Prostate gland (tissue), 2 donors: ENCODE measurements around the gene RSPH1. TPM values are rescaled to one million over a fixed set of nuclear protein-coding genes. Genes with fewer than 3 reads are reported as not detected.

Source experiments
- DNase-seq: peaks from one replicate; pipeline ENCODE4 v3.0.0-alpha.2; 2019; ENCODE audit warnings: low spot score
- H3K27ac ChIP-seq, 2 donors: fragments of 200-600 bp; sonication (generic); 2 replicates each; pipeline ENCODE4 v1.5.1; 2017 to 2019
- H3K27me3 ChIP-seq: fragments of 200-600 bp; sonication (generic); replicated peaks from 2 replicates; pipeline ENCODE4 v1.5.1; 2019; ENCODE audit not compliant: insufficient read depth
- H3K36me3 ChIP-seq, 2 donors: fragments of 200-600 bp; sonication (generic); 1 replicate in 1 of 2; 2 replicates in 1 of 2; pipeline versions ENCODE4 v1.5.1 to v1.8.1; 2017 to 2019
- H3K4me1 ChIP-seq: fragments of 200-600 bp; sonication (generic); replicated peaks from 2 replicates; pipeline ENCODE4 v1.5.1; 2019
- H3K4me3 ChIP-seq, 2 donors: fragments of 200-600 bp; sonication (generic); 2 replicates each; pipeline ENCODE4 v1.5.1; 2017 to 2019
- H3K9me3 ChIP-seq: fragments of 200-600 bp; sonication (generic); 2 replicates; pipeline ENCODE4 v1.5.1; 2017
- POLR2A ChIP-seq: fragments of 450-650 bp; IDR thresholded peaks from one replicate; pipeline ENCODE4 v1.6.1; 2016; ENCODE audit warnings: antibody characterized with exemption, mild to moderate bottlenecking
- POLR2AphosphoS5 ChIP-seq: sonication (generic); formaldehyde crosslinking; IDR thresholded peaks from one replicate; pipeline ENCODE4 v1.6.1; 2017; ENCODE audit warnings: antibody characterized with exemption
- WGBS: methylation state at CpG from one replicate; pipeline ENCODE4 v1.1.5; 2018; 5-methylcytosine and 5-hydroxymethylcytosine counted together
- intact Hi-C: fragments of 100-400 bp; cut with DNase I; formaldehyde crosslinking; loops from one replicate; pipeline ENCODE4 v1.14.2; 2022
- total RNA-seq, 2 donors: library from RNA; depleted of rRNA; stranded (reverse); fragments of >200 nt; gene quantifications; one replicate each; pipeline ENCODE4 v1.1.0, GENCODE V29; 2016
- TF ChIP-seq, protein P1 (sequence below), 4 experiments: fragments of 200-600 bp in 2 of 4; fragments of 450-650 bp in 2 of 4; sonication (generic) in 2 of 4; IDR thresholded peaks; 1 replicate in 3 of 4; 2 replicates in 1 of 4; pipeline ENCODE4 v1.5.1; 2016 to 2019; ENCODE audit warnings: antibody characterized with exemption in 4 of 4, mild to moderate bottlenecking in 2 of 4, moderate library complexity in 2 of 4

Gene RSPH1
- total RNA-seq, 2 donors from 2014 or later = 1.6 to 2.6 TPM

DNA sequence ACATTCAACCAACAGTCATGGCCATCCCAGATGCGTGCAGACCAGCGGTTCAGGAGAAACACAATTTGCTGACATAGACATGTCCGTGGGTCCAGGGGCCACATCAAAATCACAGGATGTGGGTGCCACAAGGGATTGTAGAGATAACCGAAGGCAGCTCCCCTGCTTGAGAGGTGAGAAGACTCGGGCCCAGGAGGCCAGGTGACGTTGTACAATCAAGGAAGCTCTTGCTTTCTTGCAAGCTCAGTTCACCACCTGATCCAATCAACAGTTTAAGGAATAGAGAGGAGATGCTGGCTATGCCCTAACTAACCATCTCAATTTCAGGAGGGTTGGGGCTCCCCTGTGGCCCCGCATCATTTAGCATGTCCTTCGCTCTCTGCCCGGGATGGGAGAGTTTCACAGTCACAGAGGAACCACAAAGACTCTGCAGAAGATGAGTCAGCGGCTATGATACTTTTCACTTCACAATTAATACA, 72.8 kb downstream of the RSPH1 start:
- no peaks in the 10 kb centered on the region for H3K9me3 ChIP-seq
- no peaks in the 10 kb centered on the region for H3K27me3 ChIP-seq
- no peak for TF ChIP-seq POLR2AphosphoS5
- TF ChIP-seq, protein P1, sequence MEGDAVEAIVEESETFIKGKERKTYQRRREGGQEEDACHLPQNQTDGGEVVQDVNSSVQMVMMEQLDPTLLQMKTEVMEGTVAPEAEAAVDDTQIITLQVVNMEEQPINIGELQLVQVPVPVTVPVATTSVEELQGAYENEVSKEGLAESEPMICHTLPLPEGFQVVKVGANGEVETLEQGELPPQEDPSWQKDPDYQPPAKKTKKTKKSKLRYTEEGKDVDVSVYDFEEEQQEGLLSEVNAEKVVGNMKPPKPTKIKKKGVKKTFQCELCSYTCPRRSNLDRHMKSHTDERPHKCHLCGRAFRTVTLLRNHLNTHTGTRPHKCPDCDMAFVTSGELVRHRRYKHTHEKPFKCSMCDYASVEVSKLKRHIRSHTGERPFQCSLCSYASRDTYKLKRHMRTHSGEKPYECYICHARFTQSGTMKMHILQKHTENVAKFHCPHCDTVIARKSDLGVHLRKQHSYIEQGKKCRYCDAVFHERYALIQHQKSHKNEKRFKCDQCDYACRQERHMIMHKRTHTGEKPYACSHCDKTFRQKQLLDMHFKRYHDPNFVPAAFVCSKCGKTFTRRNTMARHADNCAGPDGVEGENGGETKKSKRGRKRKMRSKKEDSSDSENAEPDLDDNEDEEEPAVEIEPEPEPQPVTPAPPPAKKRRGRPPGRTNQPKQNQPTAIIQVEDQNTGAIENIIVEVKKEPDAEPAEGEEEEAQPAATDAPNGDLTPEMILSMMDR (IDR thresholded peaks at IDR 0.05) = no peak
- no peak for TF ChIP-seq POLR2A
- H3K4me1 ChIP-seq = no peaks in the 10 kb centered on the region
- no peak overlapping the region for H3K4me3 ChIP-seq
- no peak for DNase-seq
- WGBS = 88% methylated on average over 10 of the region's 10 CpGs
- H3K36me3 ChIP-seq = no peaks in the 10 kb centered on the region
- no peak overlapping the region for H3K27ac ChIP-seq
- intact Hi-C loops = no loop called here

Other genes starting within 250 kb of the RSPH1 start
- gene TFF3, start 180.8 kb downstream of the RSPH1 start, total RNA-seq = 10 to 100 TPM; 30.6 to 49.8 TPM
- not detected for gene TFF2, start 145.2 kb downstream of the RSPH1 start, total RNA-seq
- gene TFF1, start 129.7 kb downstream of the RSPH1 start, total RNA-seq = 10 to 100 TPM in 1 of 2 donors, 1 to 10 TPM in 1; 4.7 to 16.2 TPM
- gene TMPRSS3, start 100.2 kb downstream of the RSPH1 start, total RNA-seq = under 1 TPM; 0.27 to 0.34 TPM
- gene UBASH3A, start 92.3 kb downstream of the RSPH1 start, total RNA-seq = 1 to 10 TPM in 1 of 2 donors, under 1 TPM in 1; 0.23 to 1.8 TPM
- 10 to 100 TPM; 44.2 to 49.6 TPM for gene SLC37A1, start 17.6 kb upstream of the RSPH1 start, total RNA-seq
- gene PDE9A, start 157.4 kb upstream of the RSPH1 start, total RNA-seq = 10 to 100 TPM; 80.0 to 93.6 TPM